Left lung (tissue), 10 donors: ENCODE data around the gene TNFSF8. TPM values are rescaled to one million over a fixed set of nuclear protein-coding genes. Genes with fewer than 3 reads are reported as not detected.

Experiments
- ATAC-seq: fragments of 200-7000 bp; cut with Tn5 transposase; one replicate; pipeline ENCODE4 v1.9.1; 2020; ENCODE audit warnings: moderate library complexity
- DNase-seq, 4 donors: peaks; one replicate each; pipeline ENCODE4 v3.0.0-alpha.2; 2013 to 2020
- H3K27ac ChIP-seq, 2 donors: fragments of 200-600 bp; sonication (generic) in 1 of 2; one replicate each; pipeline versions ENCODE4 v1.5.0 to v1.8.0; 2020 to 2021
- H3K27me3 ChIP-seq, 2 donors: fragments of 200-600 bp; sonication (generic) in 1 of 2; one replicate each; pipeline versions ENCODE4 v1.5.0 to v1.8.0; 2020 to 2021
- H3K36me3 ChIP-seq, 2 donors: fragments of 200-600 bp; sonication (generic) in 1 of 2; one replicate each; pipeline versions ENCODE4 v1.5.0 to v1.8.0; 2020 to 2021
- H3K4me1 ChIP-seq, 2 donors: fragments of 200-600 bp; one replicate each; pipeline ENCODE4 v1.8.0; 2021
- H3K4me3 ChIP-seq, 2 donors: fragments of 200-600 bp; sonication (generic) in 1 of 2; one replicate each; pipeline versions ENCODE4 v1.5.0 to v1.8.0; 2020 to 2021; ENCODE audit warnings: mild to moderate bottlenecking in 1 of 2
- H3K9me3 ChIP-seq, 2 donors: fragments of 200-600 bp; sonication (generic) in 1 of 2; one replicate each; pipeline versions ENCODE4 v1.5.0 to v1.8.0; 2020 to 2021
- intact Hi-C, 2 donors: fragments of 100-400 bp; cut with DNase I; formaldehyde crosslinking; loops; one replicate each; pipeline versions ENCODE4 v1.11.2 to v1.14.2; 2022
- polyA plus RNA-seq, 6 donors: library from polyadenylated mRNA; unstranded; fragments of 120-200 nt; gene quantifications; one replicate each; pipeline ENCODE4 v1.2.1, GENCODE V29; 2013; ENCODE audit not compliant: insufficient read length in 6 of 6
- total RNA-seq, 2 donors: library from RNA; stranded (reverse); fragmentation: NEBNext Ultra II Directional; extraction: Animal tissue kit (Norgen Biotek cat#: 25700); gene quantifications; one replicate each; pipeline ENCODE4 v1.2.1, GENCODE V29; 2021
- TF ChIP-seq, protein P1 (sequence below), 2 donors: fragments of 200-600 bp; sonication (generic) in 1 of 2; IDR thresholded peaks; one replicate each; pipeline versions ENCODE4 v1.5.0 to v1.8.0; 2021; ENCODE audit warnings: antibody characterized with exemption in 2 of 2
- donor health status: DM: no; HTN: yes; CAD: no.
- donor health status: DM: no; HTN: no; CAD: no.

Gene TNFSF8
- total and polyA plus RNA-seq, 8 donors, result 2.1 to 23.8 (median 8.5) TPM

DNA sequence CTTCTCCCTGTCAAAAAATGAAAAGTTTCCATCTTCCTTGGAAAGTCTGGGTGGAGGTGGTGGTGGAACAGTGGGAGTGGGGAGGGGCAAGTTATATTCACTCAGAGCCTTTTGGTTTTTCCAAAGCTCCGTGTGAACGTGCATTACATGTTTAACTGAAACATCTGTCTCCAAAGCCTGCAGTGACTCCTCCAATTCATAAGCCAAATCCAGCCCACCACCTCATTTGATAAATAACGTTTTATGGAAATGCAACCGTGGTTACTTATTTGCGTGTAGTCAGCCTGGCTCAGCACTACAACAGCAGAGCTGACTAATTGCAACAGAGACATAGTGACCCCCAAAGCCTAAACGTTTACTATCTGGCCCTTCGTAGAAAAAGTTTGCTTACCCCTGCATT lies 13.9 kb downstream of the TNFSF8 start:
- H3K4me3 ChIP-seq, result no peak overlapping the region
- ATAC-seq (no peak), DNase-seq (no peak)
- no peaks in the 10 kb centered on the region for H3K27me3 ChIP-seq
- H3K36me3 ChIP-seq, result no peaks in the 10 kb centered on the region
- intact Hi-C loops, result loop anchor here in 1 of 2 donors (10.0 kb wide), 1 partner anchor 232 kb away; the partner anchor contains the start of gene TEX48
- no peak overlapping the region for H3K27ac ChIP-seq
- TF ChIP-seq, protein P1, sequence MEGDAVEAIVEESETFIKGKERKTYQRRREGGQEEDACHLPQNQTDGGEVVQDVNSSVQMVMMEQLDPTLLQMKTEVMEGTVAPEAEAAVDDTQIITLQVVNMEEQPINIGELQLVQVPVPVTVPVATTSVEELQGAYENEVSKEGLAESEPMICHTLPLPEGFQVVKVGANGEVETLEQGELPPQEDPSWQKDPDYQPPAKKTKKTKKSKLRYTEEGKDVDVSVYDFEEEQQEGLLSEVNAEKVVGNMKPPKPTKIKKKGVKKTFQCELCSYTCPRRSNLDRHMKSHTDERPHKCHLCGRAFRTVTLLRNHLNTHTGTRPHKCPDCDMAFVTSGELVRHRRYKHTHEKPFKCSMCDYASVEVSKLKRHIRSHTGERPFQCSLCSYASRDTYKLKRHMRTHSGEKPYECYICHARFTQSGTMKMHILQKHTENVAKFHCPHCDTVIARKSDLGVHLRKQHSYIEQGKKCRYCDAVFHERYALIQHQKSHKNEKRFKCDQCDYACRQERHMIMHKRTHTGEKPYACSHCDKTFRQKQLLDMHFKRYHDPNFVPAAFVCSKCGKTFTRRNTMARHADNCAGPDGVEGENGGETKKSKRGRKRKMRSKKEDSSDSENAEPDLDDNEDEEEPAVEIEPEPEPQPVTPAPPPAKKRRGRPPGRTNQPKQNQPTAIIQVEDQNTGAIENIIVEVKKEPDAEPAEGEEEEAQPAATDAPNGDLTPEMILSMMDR (IDR thresholded peaks at IDR 0.05), result no peak
- peaks cover 0 to 5% of the 10 kb centered on the region in 2 donors for H3K4me1 ChIP-seq
- H3K9me3 ChIP-seq, result no peaks in the 10 kb centered on the region

DNA sequence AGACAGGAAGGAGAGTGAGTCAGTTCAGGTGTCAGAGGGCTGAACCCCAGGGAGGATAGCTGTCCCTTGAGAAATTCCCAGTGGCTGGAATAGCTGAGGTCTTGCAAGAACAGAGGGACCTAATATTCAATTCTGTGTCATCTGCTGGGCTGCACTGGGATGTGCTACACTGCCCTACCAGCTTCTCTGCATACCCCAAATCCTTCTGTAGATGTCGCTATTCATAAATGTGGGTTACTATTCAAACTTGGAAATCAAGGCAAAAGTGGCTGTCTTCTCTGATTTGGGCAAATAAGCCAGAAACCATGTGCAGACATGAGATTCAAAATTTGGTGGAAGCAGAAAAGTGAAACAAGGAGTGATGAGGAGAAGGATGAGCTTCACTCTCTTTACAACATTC lies 16.3 kb downstream of the TNFSF8 start:
- Histone ChIP-seq H3K27me3 (no peaks in the 10 kb centered on the region), H3K27ac (no peak overlapping the region), H3K4me1 (peaks cover under 1 to 21% of the 10 kb centered on the region in 2 donors), H3K36me3 (no peaks in the 10 kb centered on the region), H3K9me3 (no peaks in the 10 kb centered on the region), H3K4me3 (no peak overlapping the region)
- no peak for ATAC-seq
- DNase-seq, result no peak
- intact Hi-C loops, result loop anchor here in 1 of 2 donors (10.0 kb wide), 1 partner anchor 229 kb away; the partner anchor contains the start of gene TEX48
- TF ChIP-seq, protein P1 (IDR thresholded peaks at IDR 0.05), result no peak

DNA sequence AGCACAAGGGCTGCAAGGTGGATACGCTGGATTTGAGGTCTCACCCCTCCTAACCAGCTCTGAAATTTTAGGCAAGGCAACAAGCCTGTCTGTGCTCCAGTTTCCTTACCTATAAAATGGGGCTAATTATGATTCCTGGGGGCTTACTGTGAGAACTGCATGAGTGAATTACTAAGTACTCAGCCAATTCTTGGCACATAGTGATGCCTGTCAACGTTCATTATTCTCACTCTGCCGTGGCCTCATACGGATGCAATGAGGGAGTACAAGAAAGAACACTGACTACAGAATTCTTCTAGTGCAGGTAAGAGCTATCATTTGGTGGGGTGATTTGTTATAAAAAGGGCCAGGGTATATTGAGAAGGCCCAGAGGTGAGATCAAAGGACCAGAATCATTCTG lies 16.7 kb downstream of the TNFSF8 start:
- ATAC-seq (no peak), DNase-seq (no peak)
- Histone ChIP-seq H3K36me3 (no peaks in the 10 kb centered on the region), H3K27me3 (no peaks in the 10 kb centered on the region), H3K4me3 (no peak overlapping the region), H3K27ac (no peak overlapping the region), H3K4me1 (peaks cover 3 to 25% of the 10 kb centered on the region in 2 donors), H3K9me3 (no peaks in the 10 kb centered on the region)
- intact Hi-C loops, result loop anchor here in 1 of 2 donors (10.0 kb wide), 1 partner anchor 229 kb away; the partner anchor contains the start of gene TEX48
- TF ChIP-seq, protein P1 (IDR thresholded peaks at IDR 0.05), result no peak

DNA sequence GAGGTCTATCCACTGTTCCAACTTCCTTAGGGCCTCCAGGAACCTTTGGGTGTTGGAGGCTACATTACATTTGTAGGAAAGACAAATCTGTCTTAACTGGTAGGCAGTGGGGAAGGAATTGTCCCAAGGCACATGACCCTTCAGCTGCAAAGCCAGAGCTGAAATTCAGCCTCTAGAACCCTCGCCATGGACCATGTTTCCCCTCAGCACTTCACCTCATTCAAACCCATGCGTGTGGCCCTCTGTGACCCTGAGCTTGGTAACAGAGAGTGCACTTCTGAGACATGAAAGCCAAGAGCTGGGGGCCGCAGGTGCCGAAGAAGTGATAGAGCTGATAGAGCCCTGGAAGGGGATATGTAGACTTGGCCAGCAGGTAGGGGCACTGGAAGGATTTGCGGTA lies 17.2 kb downstream of the TNFSF8 start:
- no peak for ATAC-seq
- Histone ChIP-seq H3K27ac (no peak overlapping the region), H3K36me3 (no peaks in the 10 kb centered on the region), H3K4me3 (no peak overlapping the region), H3K27me3 (no peaks in the 10 kb centered on the region), H3K9me3 (no peaks in the 10 kb centered on the region), H3K4me1 (peaks cover 4 to 29% of the 10 kb centered on the region in 2 donors)
- intact Hi-C loops, result loop anchor here in 1 of 2 donors (10.0 kb wide), 1 partner anchor 228 kb away; the partner anchor contains the start of gene TEX48
- TF ChIP-seq, protein P1 (IDR thresholded peaks at IDR 0.05), result no peak
- no peak for DNase-seq

DNA sequence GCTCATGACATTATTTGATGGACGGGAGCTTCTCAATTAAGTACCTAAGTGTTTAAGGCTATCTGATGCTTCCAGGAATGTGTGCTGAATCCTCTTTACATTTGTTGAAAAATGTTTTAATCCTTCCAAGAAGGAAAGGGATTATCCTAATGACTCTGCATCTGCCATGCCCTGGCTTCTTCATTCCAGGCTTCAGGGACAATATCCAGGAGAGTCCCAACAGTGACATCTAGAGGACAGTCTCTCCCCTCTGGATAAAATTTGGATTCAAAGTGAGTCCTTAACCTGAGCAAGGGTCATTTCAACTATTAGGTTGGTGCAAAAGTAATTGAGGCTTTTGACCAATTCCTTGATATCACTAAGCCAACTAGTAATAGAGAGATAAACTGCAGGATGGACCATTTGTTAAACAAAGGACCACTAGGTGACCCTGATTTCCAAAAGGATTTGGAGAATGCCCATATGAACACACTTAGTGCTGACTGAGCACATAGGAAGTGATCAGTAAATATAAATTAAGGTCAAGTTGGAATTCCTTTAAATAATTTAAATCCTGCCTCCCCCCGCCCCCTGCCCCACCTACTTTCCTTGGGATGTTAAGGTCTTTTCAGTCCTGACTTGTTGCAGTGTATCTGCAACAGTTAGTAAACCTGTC lies 19.1 kb downstream of the TNFSF8 start:
- ATAC-seq, result peak; percentile 69
- Histone ChIP-seq H3K27me3 (no peaks in the 10 kb centered on the region), H3K9me3 (no peaks in the 10 kb centered on the region), H3K4me3 (no peak overlapping the region), H3K36me3 (no peaks in the 10 kb centered on the region), H3K27ac (no peak overlapping the region), H3K4me1 (peaks cover 10 to 39% of the 10 kb centered on the region in 2 donors)
- intact Hi-C loops, result loop anchor here in 1 of 2 donors (10.0 kb wide), 1 partner anchor 226 kb away; the partner anchor contains the start of gene TEX48
- DNase-seq, result peak in 1 of 4 donors; percentile 68
- TF ChIP-seq, protein P1 (IDR thresholded peaks at IDR 0.05), result peak; percentile 55 to 66
